Astrocyte (in vitro differentiated cells and primary cell): ENCODE data around the gene GSPT1.

Source experiments
- EZH2 ChIP-seq: IDR thresholded peaks from 2 replicates; pipeline ENCODE4 v1.6.1; 2012; ENCODE audit warnings: mild to moderate bottlenecking, low read length, inconsistent platforms; ENCODE audit not compliant: insufficient read depth
- TF ChIP-seq, protein P1 (sequence below): IDR thresholded peaks from 2 replicates; pipeline ENCODE4 v1.5.1; 2011; ENCODE audit warnings: low read depth, mild to moderate bottlenecking, inconsistent platforms, low read length, moderate library complexity; ENCODE audit not compliant: insufficient read depth

DNA sequence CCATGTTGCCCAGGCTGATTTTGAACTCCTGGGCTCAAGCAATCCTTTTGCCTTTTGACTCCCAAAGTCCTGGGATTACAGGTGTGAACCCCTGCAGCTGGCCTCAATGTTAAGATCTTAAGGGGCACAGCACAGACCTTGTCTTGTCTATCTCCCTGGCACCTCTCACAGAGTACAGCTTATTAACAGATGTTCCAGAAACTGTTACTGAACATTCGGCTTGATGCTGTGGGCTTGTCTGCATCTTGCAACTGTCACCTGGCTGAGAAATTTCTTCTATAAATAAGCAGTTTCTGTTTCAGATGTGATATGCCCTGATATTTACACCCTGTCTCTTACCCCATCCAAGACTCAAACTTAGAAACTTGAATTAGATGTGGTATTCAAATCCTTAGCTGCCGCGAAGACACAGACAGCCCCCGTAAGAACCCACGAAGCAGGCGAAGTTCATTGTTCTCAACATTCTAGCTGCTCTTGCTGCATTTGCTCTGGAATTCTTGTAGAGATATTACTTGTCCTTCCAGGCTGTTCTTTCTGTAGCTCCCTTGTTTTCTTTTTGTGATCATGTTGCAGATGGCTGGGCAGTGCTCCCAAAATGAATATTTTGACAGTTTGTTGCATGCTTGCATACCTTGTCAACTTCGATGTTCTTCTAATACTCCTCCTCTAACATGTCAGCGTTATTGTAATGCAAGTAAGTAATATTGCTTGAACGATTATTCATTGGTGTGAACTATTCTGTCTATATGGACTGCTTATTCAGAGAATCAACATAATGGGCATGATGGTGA, 49.2 kb upstream of the GSPT1 start, which contains the start of gene TNFRSF17:
- TF ChIP-seq, protein P1, sequence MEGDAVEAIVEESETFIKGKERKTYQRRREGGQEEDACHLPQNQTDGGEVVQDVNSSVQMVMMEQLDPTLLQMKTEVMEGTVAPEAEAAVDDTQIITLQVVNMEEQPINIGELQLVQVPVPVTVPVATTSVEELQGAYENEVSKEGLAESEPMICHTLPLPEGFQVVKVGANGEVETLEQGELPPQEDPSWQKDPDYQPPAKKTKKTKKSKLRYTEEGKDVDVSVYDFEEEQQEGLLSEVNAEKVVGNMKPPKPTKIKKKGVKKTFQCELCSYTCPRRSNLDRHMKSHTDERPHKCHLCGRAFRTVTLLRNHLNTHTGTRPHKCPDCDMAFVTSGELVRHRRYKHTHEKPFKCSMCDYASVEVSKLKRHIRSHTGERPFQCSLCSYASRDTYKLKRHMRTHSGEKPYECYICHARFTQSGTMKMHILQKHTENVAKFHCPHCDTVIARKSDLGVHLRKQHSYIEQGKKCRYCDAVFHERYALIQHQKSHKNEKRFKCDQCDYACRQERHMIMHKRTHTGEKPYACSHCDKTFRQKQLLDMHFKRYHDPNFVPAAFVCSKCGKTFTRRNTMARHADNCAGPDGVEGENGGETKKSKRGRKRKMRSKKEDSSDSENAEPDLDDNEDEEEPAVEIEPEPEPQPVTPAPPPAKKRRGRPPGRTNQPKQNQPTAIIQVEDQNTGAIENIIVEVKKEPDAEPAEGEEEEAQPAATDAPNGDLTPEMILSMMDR: no peak
- no peak for TF ChIP-seq EZH2
